OCI-LY1 (cell line): ENCODE data around the gene DENND1B.
A peak's percentile ranks its signal among the peaks of the same experiment; 100 is the strongest.

Source experiments
- H2AFZ ChIP-seq: fragments of 200-600 bp; sonication (generic), shearing (Covaris generic); 2 replicates; pipeline ENCODE4 v1.6.0; 2014; ENCODE audit warnings: antibody characterized with exemption, mild to moderate bottlenecking, low read length
- H3F3A ChIP-seq: fragments of 200-600 bp; sonication (generic), shearing (Covaris generic); 2 replicates; pipeline ENCODE4 v1.6.0; 2014; ENCODE audit warnings: mild to moderate bottlenecking, antibody characterized with exemption, low read length, moderate library complexity; ENCODE audit not compliant: insufficient read depth
- H3K27ac ChIP-seq: fragments of 200-600 bp; sonication (generic); 2 replicates; pipeline ENCODE4 v1.5.1; 2014; ENCODE audit warnings: low read length, mixed run types, mild to moderate bottlenecking, low read depth; ENCODE audit not compliant: poor library complexity, severe bottlenecking
- H3K27me3 ChIP-seq: fragments of 200-600 bp; sonication (generic); 2 replicates; pipeline ENCODE4 v1.6.0; 2014; ENCODE audit warnings: antibody characterized with exemption, mild to moderate bottlenecking, low read length, moderate library complexity; ENCODE audit not compliant: insufficient read depth
- H3K36me3 ChIP-seq: fragments of 200-600 bp; sonication (generic); 2 replicates; pipeline ENCODE4 v1.6.1; 2014; ENCODE audit warnings: mild to moderate bottlenecking, antibody characterized with exemption, low read length, moderate library complexity, mixed read lengths; ENCODE audit not compliant: insufficient read depth
- H3K4me1 ChIP-seq: fragments of 200-600 bp; sonication (generic); 2 replicates; pipeline ENCODE4 v1.5.1; 2014; ENCODE audit warnings: mild to moderate bottlenecking, low read length, moderate library complexity; ENCODE audit not compliant: insufficient read depth, severe bottlenecking
- H3K4me2 ChIP-seq: fragments of 200-600 bp; sonication (generic), shearing (Covaris generic); 2 replicates; pipeline ENCODE4 v1.6.1; 2014; ENCODE audit warnings: low read length
- H3K4me3 ChIP-seq: fragments of 200-600 bp; sonication (generic); 2 replicates; pipeline ENCODE4 v1.5.1; 2014; ENCODE audit warnings: low read length, low read depth, mild to moderate bottlenecking, mixed read lengths; ENCODE audit not compliant: poor library complexity, severe bottlenecking
- H3K79me2 ChIP-seq: fragments of 200-600 bp; shearing (Covaris generic); 2 replicates; pipeline ENCODE4 v1.6.1; 2016; ENCODE audit warnings: mixed run types, low read length, mixed read lengths; ENCODE audit not compliant: insufficient read depth
- H3K9ac ChIP-seq: fragments of 200-600 bp; sonication (generic), shearing (Covaris generic); 2 replicates; pipeline ENCODE4 v1.6.1; 2014; ENCODE audit warnings: mild to moderate bottlenecking, low read length, mixed read lengths
- H3K9me2 ChIP-seq: fragments of 200-600 bp; sonication (generic), shearing (Covaris generic); 2 replicates; pipeline ENCODE4 v1.6.1; 2014; ENCODE audit warnings: low read depth, mild to moderate bottlenecking, low read length, mixed read lengths
- H3K9me3 ChIP-seq: fragments of 200-600 bp; shearing (Covaris generic); 2 replicates; pipeline ENCODE4 v1.6.1; 2014; ENCODE audit warnings: low read length, mixed read lengths
- H4K20me1 ChIP-seq: fragments of 200-600 bp; sonication (generic), shearing (Covaris generic); 2 replicates; pipeline ENCODE4 v1.6.0; 2016; ENCODE audit warnings: mild to moderate bottlenecking, low read length; ENCODE audit not compliant: insufficient read depth
- CTCF ChIP-seq: fragments of 200-600 bp; sonication (generic), shearing (Covaris generic); IDR thresholded peaks from 2 replicates; pipeline ENCODE4 v1.5.1; 2017; ENCODE audit warnings: mild to moderate bottlenecking, antibody characterized with exemption, low read length, moderate library complexity, mixed read lengths
- EZH2 ChIP-seq: fragments of 200-600 bp; sonication (generic), shearing (Covaris generic); IDR thresholded peaks from 2 replicates; pipeline ENCODE4 v1.8.0; 2017; ENCODE audit warnings: borderline replicate concordance, mixed run types, mild to moderate bottlenecking, antibody characterized with exemption, low read length, moderate library complexity, mixed read lengths

Gene DENND1B

GRCh38 chr1:197519741-197520334 lies 255.4 kb downstream of the DENND1B start:
- H3K27ac ChIP-seq = no peak overlapping the region
- no peaks in the 10 kb centered on the region for H3K79me2 ChIP-seq
- TF ChIP-seq EZH2 = no peak
- peak; percentile 58 for TF ChIP-seq CTCF
- H3K9ac ChIP-seq = no peak overlapping the region
- H3K9me2 ChIP-seq = no peaks in the 10 kb centered on the region
- no peak overlapping the region for H2AFZ ChIP-seq
- no peaks in the 10 kb centered on the region for H3K9me3 ChIP-seq
- H4K20me1 ChIP-seq = no peaks in the 10 kb centered on the region
- no peaks in the 10 kb centered on the region for H3K27me3 ChIP-seq
- H3K4me3 ChIP-seq = no peak overlapping the region
- H3F3A ChIP-seq = no peaks in the 10 kb centered on the region
- H3K36me3 ChIP-seq = no peaks in the 10 kb centered on the region
- no peaks in the 10 kb centered on the region for H3K4me1 ChIP-seq
- H3K4me2 ChIP-seq = no peak overlapping the region

- Histone ChIP-seq H3K9me2 (no peaks in the 10 kb centered on the region), H3F3A (no peaks in the 10 kb centered on the region), H3K27ac (no peak overlapping the region), H3K9ac (no peak overlapping the region), H3K79me2 (no peaks in the 10 kb centered on the region), H3K9me3 (no peaks in the 10 kb centered on the region), H3K36me3 (peaks cover 4% of the 10 kb centered on the region; the same call in 1 of the 2 replicates), H3K4me3 (no peak overlapping the region), H3K4me1 (no peaks in the 10 kb centered on the region), H3K4me2 (no peak overlapping the region), H3K27me3 (no peaks in the 10 kb centered on the region), H2AFZ (no peak overlapping the region), H4K20me1 (no peaks in the 10 kb centered on the region)
- TF ChIP-seq CTCF = no peak
- TF ChIP-seq EZH2 = no peak
Measured at GRCh38 chr1:197515421-197515820, 259.9 kb downstream of the DENND1B start.

- Histone ChIP-seq H3K79me2 (no peaks in the 10 kb centered on the region), H3K4me3 (no peak overlapping the region), H3K27me3 (no peaks in the 10 kb centered on the region), H3K36me3 (peaks cover 9% of the 10 kb centered on the region; the same call in 1 of the 2 replicates), H3K4me1 (no peaks in the 10 kb centered on the region), H3K4me2 (no peak overlapping the region), H3K9me3 (no peaks in the 10 kb centered on the region), H3K27ac (no peak overlapping the region), H3K9me2 (no peaks in the 10 kb centered on the region), H2AFZ (no peak overlapping the region), H3F3A (no peaks in the 10 kb centered on the region), H4K20me1 (no peaks in the 10 kb centered on the region), H3K9ac (no peak overlapping the region)
- TF ChIP-seq CTCF = no peak
Measured at GRCh38 chr1:197510691-197511378, 264.4 kb downstream of the DENND1B start.
